GM23338 (cell line): ENCODE measurements around the gene HOXA5. TPM values are rescaled to one million over a fixed set of nuclear protein-coding genes. Genes with fewer than 3 reads are reported as not detected.

Experiments used
- ATAC-seq: fragments of 200-7000 bp; cut with Tn5 transposase; 3 replicates; pipeline ENCODE4 v1.9.1; 2020
- DNase-seq: peaks from one replicate; pipeline ENCODE4 v3.0.0-alpha.2; 2015; ENCODE audit warnings: low spot score
- H2AFZ ChIP-seq: fragments of 200-600 bp; sonication (generic); 2 replicates; pipeline ENCODE4 v1.8.0; 2016; ENCODE audit warnings: antibody characterized with exemption, mild to moderate bottlenecking, moderate library complexity
- H3F3A ChIP-seq: fragments of 200-600 bp; sonication (generic); replicated peaks from 2 replicates; pipeline ENCODE4 v1.8.0; 2017; ENCODE audit warnings: antibody characterized with exemption, mixed run types, low read depth
- H3K27ac ChIP-seq: fragments of 200-600 bp; sonication (generic); 2 replicates; pipeline ENCODE4 v1.6.1; 2016; ENCODE audit warnings: low read depth
- H3K27me3 ChIP-seq: fragments of 200-600 bp; sonication (generic); 2 replicates; pipeline ENCODE4 v1.8.0; 2016; ENCODE audit warnings: mild to moderate bottlenecking, mixed run types, moderate library complexity; ENCODE audit not compliant: insufficient read depth
- H3K36me3 ChIP-seq: fragments of 200-600 bp; sonication (generic); 2 replicates; pipeline ENCODE4 v1.8.0; 2016; ENCODE audit warnings: mild to moderate bottlenecking; ENCODE audit not compliant: insufficient read depth
- H3K4me1 ChIP-seq: fragments of 200-600 bp; sonication (generic); 2 replicates; pipeline ENCODE4 v1.8.0; 2016; ENCODE audit warnings: mild to moderate bottlenecking, moderate library complexity; ENCODE audit not compliant: insufficient read depth
- H3K4me2 ChIP-seq: fragments of 200-600 bp; sonication (generic); 2 replicates; pipeline ENCODE4 v1.7.1; 2017; ENCODE audit warnings: mixed run types
- H3K4me3 ChIP-seq: fragments of 200-600 bp; sonication (generic); 2 replicates; pipeline ENCODE4 v1.6.1; 2016; ENCODE audit warnings: mixed run types
- H3K79me2 ChIP-seq: fragments of 200-600 bp; sonication (generic); replicated peaks from 2 replicates; pipeline ENCODE4 v1.8.0; 2017; ENCODE audit warnings: mild to moderate bottlenecking; ENCODE audit not compliant: insufficient read depth
- H3K9me2 ChIP-seq: fragments of 200-600 bp; sonication (generic); 2 replicates; pipeline ENCODE4 v1.8.0; 2017; ENCODE audit not compliant: insufficient read depth
- H4K20me1 ChIP-seq: fragments of 200-600 bp; sonication (generic); replicated peaks from 2 replicates; pipeline ENCODE4 v1.8.0; 2017; ENCODE audit warnings: mild to moderate bottlenecking; ENCODE audit not compliant: insufficient read depth
- H3K27ac Mint-ChIP-seq: 2 replicates; pipeline ENCODE4 v1.8.0; 2020; ENCODE audit warnings: inconsistent platforms, mild to moderate bottlenecking, moderate library complexity, mixed read lengths
- H3K27me3 Mint-ChIP-seq: 3 replicates; pipeline ENCODE4 v1.8.0; 2022; ENCODE audit warnings: low read depth, mild to moderate bottlenecking, moderate library complexity, mixed read lengths, inconsistent platforms; ENCODE audit not compliant: insufficient read depth, poor library complexity
- H3K36me3 Mint-ChIP-seq: 3 replicates; pipeline ENCODE4 v1.8.0; 2021; ENCODE audit warnings: low read depth, mild to moderate bottlenecking, inconsistent platforms, moderate library complexity, mixed read lengths
- H3K4me1 Mint-ChIP-seq: 3 replicates; pipeline ENCODE4 v1.8.0; 2020; ENCODE audit warnings: mild to moderate bottlenecking, inconsistent platforms, mixed read lengths
- H3K4me3 Mint-ChIP-seq: 3 replicates; pipeline ENCODE4 v1.8.0; 2021; ENCODE audit warnings: moderate library complexity, mild to moderate bottlenecking, inconsistent platforms, mixed read lengths
- H3K9me3 Mint-ChIP-seq: 3 replicates; pipeline ENCODE4 v1.8.0; 2020; ENCODE audit warnings: moderate library complexity, mild to moderate bottlenecking, inconsistent platforms, mixed read lengths
- CREB1 ChIP-seq: fragments of 250-450 bp; sonication (Bioruptor Pico); IDR thresholded peaks from 2 replicates; pipeline ENCODE4 v1.5.0; 2020; ENCODE audit warnings: low read depth, mild to moderate bottlenecking, moderate library complexity
- EZH2 ChIP-seq: fragments of 200-600 bp; sonication (generic); IDR thresholded peaks from one replicate; pipeline ENCODE4 v1.8.0; 2017; ENCODE audit warnings: antibody characterized with exemption, mild to moderate bottlenecking, low read depth; ENCODE audit not compliant: unreplicated experiment
- EZH2phosphoT487 ChIP-seq: fragments of 200-600 bp; sonication (generic); IDR thresholded peaks from one replicate; pipeline ENCODE4 v1.8.1; 2018; ENCODE audit warnings: antibody characterized with exemption; ENCODE audit not compliant: unreplicated experiment
- JUNB ChIP-seq: IDR thresholded peaks from one replicate; pipeline ENCODE4 v1.6.1; 2016; ENCODE audit warnings: antibody characterized with exemption; ENCODE audit not compliant: unreplicated experiment
- NANOG ChIP-seq: IDR thresholded peaks from 2 replicates; pipeline ENCODE4 v1.6.1; 2016; ENCODE audit warnings: antibody characterized with exemption, borderline replicate concordance
- POLR2AphosphoS5 ChIP-seq: IDR thresholded peaks from 2 replicates; pipeline ENCODE4 v1.6.1; 2016; ENCODE audit warnings: antibody characterized with exemption, low read depth
- STAT1 ChIP-seq: IDR thresholded peaks from one replicate; pipeline ENCODE4 v1.6.1; 2016; ENCODE audit warnings: antibody characterized with exemption; ENCODE audit not compliant: unreplicated experiment
- ZNF331 ChIP-seq: fragments of 250-450 bp; sonication (Bioruptor Pico); IDR thresholded peaks from 2 replicates; pipeline ENCODE4 v1.5.0; 2020; ENCODE audit warnings: low read depth, mild to moderate bottlenecking, moderate library complexity
- polyA plus RNA-seq: library from polyadenylated mRNA; unstranded; fragments of >200 nt; fragmentation: Nextera tagmentation; extraction: Ambion mirVana; gene quantifications from 2 replicates; pipeline ENCODE4 v1.2.1, GENCODE V29; 2016
- total RNA-seq: library from RNA; depleted of rRNA; stranded (reverse); fragments of >200 nt; shearing (Covaris generic); gene quantifications from 2 replicates; pipeline ENCODE4 v1.2.3, GENCODE V29; 2014
- TF ChIP-seq, protein P1 (sequence below), 2 experiments: fragments of 200-600 bp in 1 of 2; sonication (generic) in 1 of 2; conservative IDR thresholded peaks; 2 replicates each; pipeline versions ENCODE4 v1.5.1 to v1.6.1; 2016 to 2017; ENCODE audit warnings: antibody characterized with exemption in 2 of 2, low read depth in 2 of 2, mild to moderate bottlenecking in 2 of 2, moderate library complexity in 1 of 2

HOXA5 gene
- total and polyA plus RNA-seq, 2 experiments from 2014 or later = not detected

DNA sequence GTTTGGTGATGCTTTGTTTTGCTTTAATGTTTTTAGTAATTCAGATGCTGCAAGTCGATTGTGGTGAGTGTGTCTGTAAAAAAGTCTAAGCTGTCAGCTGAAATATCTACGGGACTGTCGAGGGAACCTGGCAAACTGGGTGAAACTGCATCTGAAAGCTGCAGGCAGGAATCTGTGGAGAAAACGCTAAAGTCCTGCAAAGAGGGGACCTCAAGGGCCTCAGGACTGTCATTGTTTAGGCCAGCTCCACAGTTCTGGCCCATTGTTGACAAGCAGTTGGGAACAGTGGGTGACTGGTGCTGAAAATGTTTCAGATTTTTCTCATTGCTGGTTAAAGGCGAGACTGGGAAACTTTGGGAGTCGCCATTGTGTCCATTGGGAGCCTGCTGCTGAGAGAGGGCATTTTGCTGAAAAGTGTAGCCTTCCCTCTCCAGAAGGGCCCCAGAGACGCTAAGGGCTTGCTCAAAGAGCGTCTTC lies 42.7 kb downstream of the HOXA5 start:
- peaks cover 100% of the 10 kb centered on the region for H3K27me3 Mint-ChIP-seq
- peak; percentile 8 for ATAC-seq
- peak overlapping the region; percentile 76 for H3K4me2 ChIP-seq
- peaks cover 100% of the 10 kb centered on the region for H3K27me3 ChIP-seq
- no peak overlapping the region for H3K27ac ChIP-seq
- peaks cover 55% of the 10 kb centered on the region for H3F3A ChIP-seq
- H2AFZ ChIP-seq = no peak overlapping the region
- H3K79me2 ChIP-seq = no peaks in the 10 kb centered on the region
- H3K9me3 Mint-ChIP-seq = peaks cover 4% of the 10 kb centered on the region; the same call in 1 of the 3 replicates
- DNase-seq = peak; percentile 62
- H3K4me1 ChIP-seq = peaks cover 41% of the 10 kb centered on the region
- TF ChIP-seq STAT1 (no peak), JUNB (no peak), EZH2 (peak; percentile 33), POLR2AphosphoS5 (no peak), ZNF331 (CRISPR knock-in tag) (no peak), EZH2phosphoT487 (no peak), CREB1 (CRISPR knock-in tag) (no peak), NANOG (no peak)
- TF ChIP-seq, protein P1, sequence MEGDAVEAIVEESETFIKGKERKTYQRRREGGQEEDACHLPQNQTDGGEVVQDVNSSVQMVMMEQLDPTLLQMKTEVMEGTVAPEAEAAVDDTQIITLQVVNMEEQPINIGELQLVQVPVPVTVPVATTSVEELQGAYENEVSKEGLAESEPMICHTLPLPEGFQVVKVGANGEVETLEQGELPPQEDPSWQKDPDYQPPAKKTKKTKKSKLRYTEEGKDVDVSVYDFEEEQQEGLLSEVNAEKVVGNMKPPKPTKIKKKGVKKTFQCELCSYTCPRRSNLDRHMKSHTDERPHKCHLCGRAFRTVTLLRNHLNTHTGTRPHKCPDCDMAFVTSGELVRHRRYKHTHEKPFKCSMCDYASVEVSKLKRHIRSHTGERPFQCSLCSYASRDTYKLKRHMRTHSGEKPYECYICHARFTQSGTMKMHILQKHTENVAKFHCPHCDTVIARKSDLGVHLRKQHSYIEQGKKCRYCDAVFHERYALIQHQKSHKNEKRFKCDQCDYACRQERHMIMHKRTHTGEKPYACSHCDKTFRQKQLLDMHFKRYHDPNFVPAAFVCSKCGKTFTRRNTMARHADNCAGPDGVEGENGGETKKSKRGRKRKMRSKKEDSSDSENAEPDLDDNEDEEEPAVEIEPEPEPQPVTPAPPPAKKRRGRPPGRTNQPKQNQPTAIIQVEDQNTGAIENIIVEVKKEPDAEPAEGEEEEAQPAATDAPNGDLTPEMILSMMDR (conservative IDR thresholded peaks at IDR 0.05; ENCODE audit: low read depth in 2 of 2) = no peak
- H3K4me1 Mint-ChIP-seq = peaks cover 42% of the 10 kb centered on the region
- no peak overlapping the region for H3K27ac Mint-ChIP-seq
- H3K36me3 ChIP-seq = no peaks in the 10 kb centered on the region
- no peaks in the 10 kb centered on the region for H3K36me3 Mint-ChIP-seq
- H3K9me2 ChIP-seq = no peaks in the 10 kb centered on the region
- peak overlapping the region; percentile 46 for H3K4me3 ChIP-seq
- H4K20me1 ChIP-seq = peaks cover 67% of the 10 kb centered on the region
- H3K4me3 Mint-ChIP-seq = peak overlapping the region; percentile 37; the same call in 1 of the 3 replicates

- H3K27me3 ChIP-seq = peaks cover 100% of the 10 kb centered on the region
- no peaks in the 10 kb centered on the region for H3K36me3 ChIP-seq
- no peak for DNase-seq
- Mint-ChIP-seq H3K4me1 (peaks cover 52% of the 10 kb centered on the region), H3K27ac (no peak overlapping the region), H3K4me3 (no peak overlapping the region; the same call in 2 of the 3 replicates), H3K36me3 (no peaks in the 10 kb centered on the region), H3K9me3 (peaks cover 8% of the 10 kb centered on the region; the same call in 2 of the 3 replicates), H3K27me3 (peaks cover 100% of the 10 kb centered on the region)
- no peaks in the 10 kb centered on the region for H3K9me2 ChIP-seq
- no peak for TF ChIP-seq ZNF331 (CRISPR knock-in tag)
- TF ChIP-seq EZH2 = peak; percentile 21
- no peak overlapping the region for H3K27ac ChIP-seq
- ATAC-seq = no peak
- no peak overlapping the region for H2AFZ ChIP-seq
- peaks cover 62% of the 10 kb centered on the region for H4K20me1 ChIP-seq
- peaks cover 57% of the 10 kb centered on the region for H3F3A ChIP-seq
- no peaks in the 10 kb centered on the region for H3K79me2 ChIP-seq
- H3K4me1 ChIP-seq = peaks cover 45% of the 10 kb centered on the region
- H3K4me3 ChIP-seq = no peak overlapping the region
- H3K4me2 ChIP-seq = peak overlapping the region; percentile 76; the same call in 1 of the 2 replicates
These were observed 43.8 kb downstream of the HOXA5 start for GRCh38 chr7:27099453-27100370.
